Astrocyte (in vitro differentiated cells and primary cell): ENCODE data around the gene CEP68. TPM values are rescaled to one million over a fixed set of nuclear protein-coding genes. Genes with fewer than 3 reads are reported as not detected.

Experiments
- DNase-seq: peaks from one replicate; pipeline ENCODE4 v3.0.0-alpha.2; 2010; ENCODE audit warnings: low read depth
- FAIRE-seq: peaks from 2 replicates; lab custom pipeline; 2011; peaks lifted over from hg19 to GRCh38; lab: Jason Lieb, UNC
- H2AFZ ChIP-seq: 2 replicates; pipeline ENCODE4 v1.6.0; 2012; ENCODE audit warnings: low read depth, low read length, inconsistent platforms
- H3K27ac ChIP-seq: 2 replicates; pipeline ENCODE4 v1.5.1; 2011; ENCODE audit warnings: low read depth, low read length, inconsistent platforms
- H3K27me3 ChIP-seq: 2 replicates; pipeline ENCODE4 v1.6.0; 2011; ENCODE audit warnings: low read length, inconsistent platforms; ENCODE audit not compliant: insufficient read depth
- H3K36me3 ChIP-seq: 2 replicates; pipeline ENCODE4 v1.5.1; 2011; ENCODE audit warnings: low read length, inconsistent platforms; ENCODE audit not compliant: insufficient read depth
- H3K4me1 ChIP-seq: 2 replicates; pipeline ENCODE4 v1.5.1; 2011; ENCODE audit warnings: low read length, inconsistent platforms; ENCODE audit not compliant: insufficient read depth
- H3K4me2 ChIP-seq: 2 replicates; pipeline ENCODE4 v1.6.0; 2012; ENCODE audit warnings: low read length, inconsistent platforms
- H3K4me3 ChIP-seq: 2 replicates; pipeline ENCODE4 v1.5.1; 2011; ENCODE audit warnings: low read depth, mild to moderate bottlenecking, low read length, inconsistent platforms; ENCODE audit not compliant: insufficient read depth
- H3K79me2 ChIP-seq: 2 replicates; pipeline ENCODE4 v1.6.0; 2012; ENCODE audit warnings: mild to moderate bottlenecking, low read length, inconsistent platforms; ENCODE audit not compliant: insufficient read depth
- H3K9ac ChIP-seq: 2 replicates; pipeline ENCODE4 v1.6.0; 2012; ENCODE audit warnings: mild to moderate bottlenecking, low read length, inconsistent platforms
- H3K9me3 ChIP-seq: 2 replicates; pipeline ENCODE4 v1.5.1; 2012; ENCODE audit warnings: low read depth, mild to moderate bottlenecking, low read length, inconsistent platforms; ENCODE audit not compliant: insufficient read depth
- H4K20me1 ChIP-seq: 2 replicates; pipeline ENCODE4 v1.6.0; 2012; ENCODE audit warnings: low read length, inconsistent platforms; ENCODE audit not compliant: insufficient read depth
- H3K27ac Mint-ChIP-seq: one replicate; pipeline ENCODE4 v1.8.0; 2021; ENCODE audit warnings: mild to moderate bottlenecking, mixed read lengths; ENCODE audit not compliant: unreplicated experiment
- H3K27me3 Mint-ChIP-seq: one replicate; pipeline ENCODE4 v1.8.0; 2021; ENCODE audit warnings: low read depth, mixed read lengths; ENCODE audit not compliant: unreplicated experiment
- H3K36me3 Mint-ChIP-seq: one replicate; pipeline ENCODE4 v1.8.0; 2021; ENCODE audit warnings: low read depth, mixed read lengths; ENCODE audit not compliant: unreplicated experiment
- H3K4me1 Mint-ChIP-seq: one replicate; pipeline ENCODE4 v1.8.0; 2021; ENCODE audit warnings: low read depth, mixed read lengths; ENCODE audit not compliant: unreplicated experiment
- H3K4me3 Mint-ChIP-seq: one replicate; pipeline ENCODE4 v1.8.0; 2021; ENCODE audit warnings: mild to moderate bottlenecking, moderate library complexity, mixed read lengths; ENCODE audit not compliant: unreplicated experiment
- H3K9me3 Mint-ChIP-seq: one replicate; pipeline ENCODE4 v1.8.0; 2021; ENCODE audit warnings: mild to moderate bottlenecking, mixed read lengths; ENCODE audit not compliant: unreplicated experiment
- CTCF ChIP-seq: IDR thresholded peaks from 2 replicates; pipeline ENCODE4 v1.5.1; 2011; ENCODE audit warnings: low read depth, mild to moderate bottlenecking, inconsistent platforms, low read length, moderate library complexity; ENCODE audit not compliant: insufficient read depth
- EZH2 ChIP-seq: IDR thresholded peaks from 2 replicates; pipeline ENCODE4 v1.6.1; 2012; ENCODE audit warnings: mild to moderate bottlenecking, low read length, inconsistent platforms; ENCODE audit not compliant: insufficient read depth
- total RNA-seq: library from RNA; stranded (reverse); gene quantifications from 2 replicates; pipeline ENCODE4 v1.2.1, GENCODE V29; 2021

The CEP68 gene
- total RNA-seq, 1 donor from 2014 or later = 6.9 TPM

- no peaks in the 10 kb centered on the region for H3K9me3 ChIP-seq
- no peak for FAIRE-seq
- H2AFZ ChIP-seq = no peak overlapping the region
Observed at GRCh38 chr2:65037178-65037577, 19.0 kb upstream of the CEP68 start.

GRCh38 chr2:65039640-65040039 lies 16.6 kb upstream of the CEP68 start:
- Histone ChIP-seq H3K36me3 (no peaks in the 10 kb centered on the region), H3K4me2 (no peak overlapping the region), H3K4me1 (peaks cover 3% of the 10 kb centered on the region), H2AFZ (no peak overlapping the region), H3K79me2 (no peaks in the 10 kb centered on the region), H3K4me3 (no peak overlapping the region), H4K20me1 (no peaks in the 10 kb centered on the region), H3K27me3 (no peaks in the 10 kb centered on the region), H3K27ac (no peak overlapping the region), H3K9me3 (no peaks in the 10 kb centered on the region), H3K9ac (no peak overlapping the region)
- FAIRE-seq = no peak
- Mint-ChIP-seq H3K36me3 (peaks cover 7% of the 10 kb centered on the region), H3K27me3 (peaks cover 4% of the 10 kb centered on the region), H3K27ac (peak overlapping the region; percentile 5), H3K4me3 (no peak overlapping the region), H3K4me1 (peaks cover 8% of the 10 kb centered on the region), H3K9me3 (peaks cover 6% of the 10 kb centered on the region)
- no peak for TF ChIP-seq EZH2
- no peak for TF ChIP-seq CTCF
- no peak for DNase-seq

More at GRCh38 chr2:65037178-65037577, 19.0 kb upstream of the CEP68 start:
- H3K4me1 ChIP-seq = peaks cover 3% of the 10 kb centered on the region
- H3K79me2 ChIP-seq = no peaks in the 10 kb centered on the region
- DNase-seq = no peak
- no peak overlapping the region for H3K4me3 Mint-ChIP-seq
- H3K9ac ChIP-seq = no peak overlapping the region
- no peaks in the 10 kb centered on the region for H3K36me3 ChIP-seq
- no peaks in the 10 kb centered on the region for H3K36me3 Mint-ChIP-seq
- no peaks in the 10 kb centered on the region for H4K20me1 ChIP-seq
- no peaks in the 10 kb centered on the region for H3K27me3 ChIP-seq
- H3K27ac ChIP-seq = no peak overlapping the region
- no peak overlapping the region for H3K4me3 ChIP-seq
- peaks cover 1% of the 10 kb centered on the region for H3K4me1 Mint-ChIP-seq
- no peak overlapping the region for H3K4me2 ChIP-seq
- H3K27ac Mint-ChIP-seq = no peak overlapping the region
- H3K27me3 Mint-ChIP-seq = peaks cover 4% of the 10 kb centered on the region
- H3K9me3 Mint-ChIP-seq = no peaks in the 10 kb centered on the region
- TF ChIP-seq EZH2 = no peak
- no peak for TF ChIP-seq CTCF

- DNase-seq (peak; percentile 66), FAIRE-seq (no peak)
- H3K27ac ChIP-seq = no peak overlapping the region
- no peak overlapping the region for H3K27ac Mint-ChIP-seq
- peaks cover 4% of the 10 kb centered on the region for H3K27me3 Mint-ChIP-seq
- peaks cover 8% of the 10 kb centered on the region for H3K36me3 Mint-ChIP-seq
- no peak overlapping the region for H3K4me3 ChIP-seq
- H4K20me1 ChIP-seq = no peaks in the 10 kb centered on the region
- H3K79me2 ChIP-seq = no peaks in the 10 kb centered on the region
- TF ChIP-seq EZH2 (no peak), CTCF (peak; percentile 96)
- peak overlapping the region; percentile 17 for H3K9ac ChIP-seq
- peak overlapping the region; percentile 78 for H3K4me2 ChIP-seq
- H3K36me3 ChIP-seq = no peaks in the 10 kb centered on the region
- peaks cover 9% of the 10 kb centered on the region for H3K9me3 Mint-ChIP-seq
- peaks cover 6% of the 10 kb centered on the region for H3K4me1 ChIP-seq
- H3K27me3 ChIP-seq = no peaks in the 10 kb centered on the region
- no peak overlapping the region for H2AFZ ChIP-seq
- peaks cover 15% of the 10 kb centered on the region for H3K4me1 Mint-ChIP-seq
- no peak overlapping the region for H3K4me3 Mint-ChIP-seq
- no peaks in the 10 kb centered on the region for H3K9me3 ChIP-seq
Observed at GRCh38 chr2:65040400-65041261, 15.6 kb upstream of the CEP68 start.
